Testis (tissue), 3 donors: ENCODE measurements around the gene DIS3L2. TPM values are rescaled to one million over a fixed set of nuclear protein-coding genes. Genes with fewer than 3 reads are reported as not detected.

ENCODE experiments used
- DNase-seq: peaks from one replicate; pipeline ENCODE4 v3.0.0-alpha.2; 2019
- H3K27ac ChIP-seq, 2 donors: fragments of 200-600 bp; sonication (generic); one replicate each; pipeline ENCODE4 v1.5.1; 2019
- H3K27me3 ChIP-seq: fragments of 200-600 bp; sonication (generic); one replicate; pipeline ENCODE4 v1.5.1; 2019
- H3K36me3 ChIP-seq: fragments of 200-600 bp; sonication (generic); one replicate; pipeline ENCODE4 v1.5.1; 2017; ENCODE audit warnings: low read depth; ENCODE audit errors: missing control alignments
- H3K4me1 ChIP-seq: fragments of 200-600 bp; sonication (generic); one replicate; pipeline ENCODE4 v1.5.1; 2019
- H3K4me3 ChIP-seq, 2 donors: fragments of 200-600 bp; sonication (generic); one replicate each; pipeline ENCODE4 v1.5.1; 2017 to 2019
- H3K9me3 ChIP-seq: fragments of 200-600 bp; sonication (generic); one replicate; pipeline ENCODE4 v1.5.1; 2017
- CTCF ChIP-seq, 3 experiments: fragments of 450-650 bp in 2 of 3; fragments of 200-600 bp in 1 of 3; sonication (generic) in 1 of 3; IDR thresholded peaks; one replicate each; pipeline ENCODE4 v1.5.1; 2016 to 2019; ENCODE audit warnings: antibody characterized with exemption in 3 of 3, mild to moderate bottlenecking in 2 of 3, moderate library complexity in 1 of 3
- POLR2A ChIP-seq: fragments of 450-650 bp; IDR thresholded peaks from one replicate; pipeline ENCODE4 v1.6.1; 2017; ENCODE audit warnings: antibody characterized with exemption, mild to moderate bottlenecking, moderate library complexity
- WGBS, 2 donors: methylation state at CpG; one replicate each; pipeline ENCODE4 v1.1.5; 2018; 5-methylcytosine and 5-hydroxymethylcytosine counted together
- intact Hi-C: fragments of 100-400 bp; cut with DNase I; formaldehyde crosslinking; loops from one replicate; pipeline ENCODE4 v1.15.1; 2023; ENCODE audit warnings: low total_unique reads
- polyA plus RNA-seq: library from polyadenylated mRNA; stranded (reverse); fragments of 350-450 nt; fragmentation: Illumina TruSeq; extraction: RNeasy Lipid Tissue Mini Kit (QIAGEN cat#74804); gene quantifications from one replicate; pipeline ENCODE4 v1.2.3, GENCODE V29; 2014; ENCODE audit warnings: low read depth, low replicate concordance; ENCODE audit not compliant: insufficient read depth
- total RNA-seq, 2 donors: library from RNA; depleted of rRNA; stranded (reverse); fragments of >200 nt; gene quantifications; one replicate each; pipeline ENCODE4 v1.2.3, GENCODE V29; 2016

DIS3L2 gene
- total and polyA plus RNA-seq, 3 donors from 2014 or later, result 32.5 to 80.7 (median 70.4) TPM

GRCh38 chr2:231951452-231952035 is 10.0 kb upstream of the DIS3L2 start:
- WGBS, 2 donors, result 90 to 95% methylated on average over 2 of the region's 2 CpGs

DNA sequence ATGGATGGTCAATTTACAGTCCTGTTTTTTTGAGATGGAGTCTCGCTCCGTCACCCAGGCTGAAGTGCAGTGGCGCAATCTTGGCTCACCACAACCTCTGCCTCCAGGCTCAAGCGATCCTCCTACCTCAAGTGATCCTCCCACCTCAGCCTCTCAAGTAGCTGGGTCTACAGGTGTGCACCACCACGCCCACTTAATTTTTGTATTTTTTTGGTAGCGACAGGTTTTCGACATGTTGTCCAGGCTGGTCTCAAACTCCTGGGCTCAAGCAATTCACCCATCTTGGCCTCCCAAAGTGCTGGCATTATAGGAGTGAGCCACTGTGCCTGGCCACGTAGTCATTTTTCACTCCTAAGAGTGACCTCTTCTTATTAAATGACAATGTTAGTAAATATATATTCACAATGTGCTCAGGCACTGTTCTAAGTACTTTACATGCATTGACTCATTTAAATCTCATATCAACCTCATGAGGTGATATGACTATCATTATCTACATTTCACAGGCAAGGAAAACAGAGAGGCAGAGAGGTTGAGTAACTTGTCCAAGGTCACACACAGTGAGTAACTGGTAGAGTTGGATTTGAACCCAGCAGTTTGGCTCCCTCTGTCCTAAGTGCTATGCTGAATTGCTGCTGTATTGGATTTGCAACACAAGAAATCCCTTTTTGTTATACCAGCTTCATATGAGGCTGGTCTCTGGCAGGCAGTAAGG is 5.6 kb upstream of the DIS3L2 start:
- peaks cover 3% of the 10 kb centered on the region for H3K4me1 ChIP-seq
- DNase-seq, result no peak
- no peaks in the 10 kb centered on the region for H3K27me3 ChIP-seq
- no peaks in the 10 kb centered on the region for H3K9me3 ChIP-seq
- intact Hi-C loops, result no loop called here
- H3K4me3 ChIP-seq, result no peak overlapping the region
- H3K27ac ChIP-seq, result no peak overlapping the region
- TF ChIP-seq CTCF (IDR thresholded peaks at IDR 0.05) (no peak), POLR2A (no peak)
- H3K36me3 ChIP-seq, result no peaks in the 10 kb centered on the region
- WGBS, 2 donors, result 94 to 98% methylated on average over 8 of the region's 8 CpGs

More at GRCh38 chr2:231951452-231952035, 10.0 kb upstream of the DIS3L2 start:
- H3K4me1 ChIP-seq, result no peaks in the 10 kb centered on the region
- no peak for DNase-seq
- no peaks in the 10 kb centered on the region for H3K9me3 ChIP-seq
- H3K36me3 ChIP-seq, result no peaks in the 10 kb centered on the region
- H3K27me3 ChIP-seq, result no peaks in the 10 kb centered on the region
- H3K4me3 ChIP-seq, result no peak overlapping the region
- TF ChIP-seq CTCF (IDR thresholded peaks at IDR 0.05) (no peak), POLR2A (no peak)
- H3K27ac ChIP-seq, result no peak overlapping the region
- intact Hi-C loops, result no loop called here

- no peak for DNase-seq
- intact Hi-C loops, result no loop called here
- Histone ChIP-seq H3K27me3 (no peaks in the 10 kb centered on the region), H3K4me3 (no peak overlapping the region), H3K4me1 (peaks cover 4% of the 10 kb centered on the region), H3K36me3 (no peaks in the 10 kb centered on the region), H3K27ac (no peak overlapping the region), H3K9me3 (no peaks in the 10 kb centered on the region)
- TF ChIP-seq CTCF (IDR thresholded peaks at IDR 0.05) (no peak), POLR2A (no peak)
- 82 to 85% methylated on average over 4 of the region's 4 CpGs for WGBS, 2 donors
Measured at GRCh38 chr2:231957913-231958763, 3.4 kb upstream of the DIS3L2 start.

GRCh38 chr2:231960810-231961348 is 634 bp upstream of the DIS3L2 start:
- Histone ChIP-seq H3K9me3 (no peaks in the 10 kb centered on the region), H3K27ac (peak overlapping the region; percentile 82 to 87), H3K4me3 (peak overlapping the region; percentile 68 to 96), H3K4me1 (peaks cover 4% of the 10 kb centered on the region), H3K36me3 (no peaks in the 10 kb centered on the region), H3K27me3 (no peaks in the 10 kb centered on the region)
- no peak for DNase-seq
- no peak for TF ChIP-seq CTCF (IDR thresholded peaks at IDR 0.05)
- no peak for TF ChIP-seq POLR2A
- intact Hi-C loops, result no loop called here
- WGBS, 2 donors, result 46% methylated on average over 18 of the region's 18 CpGs
